ENCODE data around the gene NKIRAS2. TPM values are rescaled to one million over a fixed set of nuclear protein-coding genes. Genes with fewer than 3 reads are reported as not detected.

NKIRAS2 gene
- total and polyA plus RNA-seq, 4 donors = 16.4 to 20.7 (median 17.4) TPM

GRCh38 chr17:42061646-42062487 is 42.0 kb downstream of the NKIRAS2 start:
- TF ChIP-seq YY1 (IDR thresholded peaks at IDR 0.05) = no peak
- TF ChIP-seq HNF4A (conservative IDR thresholded peaks at IDR 0.05) = no peak
- no peak for TF ChIP-seq EGR1 (IDR thresholded peaks at IDR 0.05; ENCODE audit: low read depth in 2 of 2)
- TF ChIP-seq ZBTB33 (IDR thresholded peaks at IDR 0.05) = no peak
- TF ChIP-seq CTCF (IDR thresholded peaks at IDR 0.05; ENCODE audit: low read depth, low read length, missing input control) = no peak
- no peak for TF ChIP-seq RXRA (IDR thresholded peaks at IDR 0.05)
- TF ChIP-seq JUND (IDR thresholded peaks at IDR 0.05) = no peak
- no peak for TF ChIP-seq SP1 (IDR thresholded peaks at IDR 0.05)
- no peak for TF ChIP-seq RAD21 (IDR thresholded peaks at IDR 0.05)
- TF ChIP-seq TAF1 (conservative IDR thresholded peaks at IDR 0.05) = no peak
- TF ChIP-seq HNF4G (IDR thresholded peaks at IDR 0.05) = no peak
- TF ChIP-seq NR2F2 (IDR thresholded peaks at IDR 0.05) = no peak
- TF ChIP-seq FOXA1 (IDR thresholded peaks at IDR 0.05) = no peak
- TF ChIP-seq REST (IDR thresholded peaks at IDR 0.05) = no peak
- TF ChIP-seq FOXA2 (IDR thresholded peaks at IDR 0.05) = no peak
- TF ChIP-seq GABPA (IDR thresholded peaks at IDR 0.05 in 1 of 2, conservative IDR thresholded peaks at IDR 0.05 in 1 of 2) = no peak
- no peak for TF ChIP-seq ATF3 (IDR thresholded peaks at IDR 0.05)
- TF ChIP-seq MAX (IDR thresholded peaks at IDR 0.05) = no peak
- H3K27me3 ChIP-seq (ENCODE audit: control insufficient read depth in 4 of 4, insufficient read depth in 4 of 4, low read length in 3 of 4) = no peaks in the 10 kb centered on the region
- no peak overlapping the region for H3K27ac ChIP-seq (ENCODE audit: low read depth in 1 of 2, low read length in 2 of 2)
- H3K9me3 ChIP-seq (ENCODE audit: control insufficient read depth in 4 of 4, low read length in 3 of 4) = no peaks in the 10 kb centered on the region
- no peaks in the 10 kb centered on the region for H3K36me3 ChIP-seq (ENCODE audit: control insufficient read depth in 4 of 4, insufficient read depth in 3 of 4, low read depth in 1 of 4, low read length in 3 of 4)
- no peak overlapping the region for H3K9ac ChIP-seq (ENCODE audit: low read depth in 1 of 2, low read length in 2 of 2)
- 70% methylated on average over 5 of the region's 5 CpGs for WGBS
- no peaks in the 10 kb centered on the region for H3K4me1 ChIP-seq (ENCODE audit: control insufficient read depth in 4 of 4, insufficient read depth in 4 of 4, low read length in 3 of 4)
- no peak overlapping the region for H3K4me3 ChIP-seq (ENCODE audit: low read depth in 1 of 3, low read length in 3 of 3)
- DNase-seq (ENCODE audit: low spot score) = no peak
